GM21390 (cell line): Measurements from ENCODE around the gene AMOTL1.

Experiments used
- ATAC-seq: cut with Tn5 transposase; IDR thresholded peaks from one replicate; pipeline ENCODE4 v1.9.1; 2021; ENCODE audit not compliant: unreplicated experiment

The AMOTL1 gene

DNA sequence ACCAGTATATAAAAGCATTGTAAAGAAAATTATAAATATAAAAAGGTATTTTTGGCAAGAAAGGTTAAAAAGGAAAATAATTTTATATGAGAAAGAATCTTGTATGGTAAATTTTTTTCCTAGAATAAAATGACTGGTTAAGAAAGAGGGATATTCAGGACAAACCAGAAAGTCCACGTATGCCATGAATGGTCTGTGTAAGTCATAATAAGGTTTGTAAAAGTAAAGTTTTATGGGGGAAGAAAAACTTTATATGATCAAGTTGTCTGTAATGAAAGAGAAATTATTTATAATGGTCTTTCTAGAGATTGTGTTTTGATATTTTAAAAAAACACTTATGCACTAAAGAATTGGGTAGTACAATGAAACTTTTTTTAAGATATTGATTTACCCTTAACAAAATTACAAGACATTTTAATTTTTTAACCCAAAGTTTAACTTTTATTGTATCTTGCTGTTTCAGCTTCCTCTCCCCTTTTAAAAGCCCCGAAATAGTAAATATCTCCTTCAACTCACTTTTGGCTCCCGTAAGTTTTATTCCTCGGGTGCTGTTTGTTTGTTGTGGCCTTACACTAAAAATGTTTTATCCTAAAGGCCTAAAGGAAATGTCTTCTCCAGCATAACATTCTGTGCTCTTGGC lies 47.7 kb downstream of the AMOTL1 start:
- ATAC-seq: no peak

DNA sequence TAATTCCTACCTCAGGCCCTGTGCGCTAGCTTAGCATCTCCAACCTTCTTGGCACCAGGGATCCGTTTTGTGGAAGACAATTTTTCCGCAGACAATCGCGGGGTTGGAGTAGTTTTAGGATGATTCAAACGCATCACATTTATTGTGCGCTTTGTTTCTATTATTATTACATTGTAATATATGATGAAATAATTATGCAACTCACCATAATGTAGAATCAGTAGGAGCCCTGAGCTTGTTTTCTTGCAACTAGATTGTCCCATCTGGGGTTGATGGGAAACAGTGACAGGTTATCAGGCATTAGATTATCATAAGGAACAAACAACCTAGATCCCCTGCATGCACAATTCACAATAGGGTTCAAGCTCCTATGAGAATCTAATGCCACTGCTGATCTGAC lies 52.3 kb downstream of the AMOTL1 start:
- ATAC-seq: no peak

DNA sequence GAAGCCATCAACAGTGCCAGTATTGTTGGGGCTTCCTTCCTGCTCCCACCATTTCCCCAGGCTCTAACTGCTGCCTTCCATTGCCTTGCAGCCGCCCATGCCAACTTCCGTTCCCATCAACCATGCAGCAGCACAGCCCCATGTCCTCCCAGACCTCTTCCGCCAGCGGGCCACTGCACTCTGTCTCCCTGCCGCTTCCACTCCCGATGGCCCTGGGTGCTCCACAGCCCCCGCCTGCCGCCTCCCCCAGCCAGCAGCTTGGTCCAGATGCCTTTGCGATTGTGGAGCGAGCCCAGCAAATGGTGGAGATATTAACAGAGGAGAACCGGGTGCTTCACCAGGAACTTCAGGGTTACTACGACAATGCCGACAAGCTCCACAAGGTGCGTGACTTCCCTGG lies 53.3 kb downstream of the AMOTL1 start:
- no peak for ATAC-seq

DNA sequence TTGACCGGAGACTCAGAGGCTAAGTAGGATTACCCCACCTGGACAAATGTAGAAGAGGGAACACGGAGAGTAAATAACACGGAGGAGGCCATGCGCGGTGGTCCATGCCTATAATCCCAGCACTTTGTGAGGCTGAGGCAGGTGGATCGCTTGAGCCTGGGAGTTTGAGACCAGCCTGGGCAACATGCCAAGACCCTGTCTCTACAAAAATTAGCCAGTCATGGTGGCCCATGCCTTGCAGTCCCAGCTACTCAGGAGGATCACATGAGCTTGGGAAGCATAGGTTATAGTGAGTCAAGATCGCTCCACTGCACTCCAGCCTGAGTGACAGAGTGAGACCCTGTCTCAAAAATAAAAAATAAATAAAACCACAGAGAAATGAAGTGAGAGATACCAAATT lies 53.9 kb downstream of the AMOTL1 start:
- ATAC-seq: no peak

DNA sequence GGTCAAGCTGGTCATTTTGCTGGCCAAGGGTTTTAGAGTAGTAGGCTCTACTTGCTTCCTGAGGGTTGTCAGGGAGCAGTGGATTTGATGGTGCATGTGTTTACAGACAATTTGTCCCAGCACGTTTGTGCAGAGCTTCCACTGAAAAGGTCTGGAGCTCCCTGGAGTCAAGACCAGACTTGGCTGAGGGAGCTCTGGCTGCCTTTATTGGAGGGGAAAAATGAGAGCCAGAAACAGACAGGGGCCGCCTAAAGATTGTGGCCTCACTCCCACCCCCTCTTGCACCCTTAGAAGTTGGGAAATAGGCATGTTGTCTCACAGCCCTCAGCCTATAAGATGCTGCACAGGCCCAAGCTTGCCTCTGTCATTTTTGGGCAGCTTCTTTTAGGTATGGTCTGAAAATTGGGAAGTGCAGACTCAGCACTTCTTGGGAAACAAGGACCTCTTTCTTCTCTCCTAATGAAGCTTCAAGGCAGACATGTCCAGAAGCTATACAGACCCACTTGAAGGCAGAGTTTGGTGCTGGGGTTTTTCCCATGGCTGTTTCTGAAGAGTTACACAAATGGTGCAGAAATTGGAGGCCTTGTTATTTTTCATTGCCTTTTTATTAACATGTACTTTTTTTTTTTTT lies 55.1 kb downstream of the AMOTL1 start:
- ATAC-seq: no peak

DNA sequence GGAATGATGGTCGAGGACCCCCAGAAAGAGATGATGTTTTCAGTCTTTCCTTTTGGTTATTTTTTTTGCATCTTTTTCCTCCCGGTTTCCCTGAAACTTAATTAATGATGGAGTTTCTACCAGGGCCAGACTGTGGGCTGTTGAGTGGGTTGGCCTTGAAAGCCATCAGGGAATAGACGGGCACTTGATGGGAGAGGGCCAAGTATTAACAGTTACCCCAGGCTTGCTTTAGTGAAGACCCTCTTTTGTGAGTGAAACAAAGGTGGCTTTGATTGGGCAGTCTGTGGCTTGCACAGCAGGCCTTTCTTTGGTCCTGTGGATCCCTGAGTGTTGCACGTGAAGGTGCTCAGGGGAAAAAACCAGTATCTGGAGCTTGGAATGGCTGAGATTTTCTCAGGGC lies 56.9 kb downstream of the AMOTL1 start:
- no peak for ATAC-seq

DNA sequence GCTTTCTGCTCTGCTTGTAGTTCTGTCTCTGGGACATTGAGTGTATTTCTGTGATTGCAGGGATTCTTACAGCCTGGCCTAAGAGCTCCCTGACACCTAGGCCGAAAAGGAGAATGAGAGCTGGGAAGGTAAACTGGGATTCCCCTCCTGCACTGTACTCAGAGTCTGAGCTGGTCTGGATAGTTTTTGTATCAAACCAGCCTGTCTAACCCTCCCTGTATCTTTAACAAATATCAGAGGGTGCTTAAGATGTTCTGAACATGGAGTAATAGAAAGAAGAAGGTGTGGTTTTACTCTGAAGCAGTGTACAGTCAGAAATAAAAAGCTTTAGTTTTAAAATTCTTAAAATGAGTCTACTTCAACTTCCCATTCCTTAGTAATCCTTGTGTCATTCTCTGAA lies 57.3 kb downstream of the AMOTL1 start:
- no peak for ATAC-seq

DNA sequence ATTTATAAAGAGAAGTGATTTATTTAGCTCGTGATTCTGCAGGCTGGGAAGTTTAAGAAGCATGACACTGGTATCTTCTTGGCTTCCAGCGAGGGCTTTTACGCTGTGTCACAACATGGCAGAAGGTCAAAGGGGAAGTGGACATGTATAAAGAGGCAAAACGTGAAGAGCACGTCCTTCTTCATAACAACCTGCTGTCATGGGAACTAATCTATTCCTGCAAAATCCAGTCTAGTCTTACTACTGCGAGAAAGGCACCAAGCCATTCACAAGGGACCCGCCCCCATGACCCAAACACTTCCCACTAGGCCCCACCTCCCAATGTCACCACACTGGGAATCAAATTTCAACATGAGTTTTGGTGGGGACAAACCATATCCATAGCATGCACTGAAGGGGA lies 58.3 kb downstream of the AMOTL1 start:
- no peak for ATAC-seq

DNA sequence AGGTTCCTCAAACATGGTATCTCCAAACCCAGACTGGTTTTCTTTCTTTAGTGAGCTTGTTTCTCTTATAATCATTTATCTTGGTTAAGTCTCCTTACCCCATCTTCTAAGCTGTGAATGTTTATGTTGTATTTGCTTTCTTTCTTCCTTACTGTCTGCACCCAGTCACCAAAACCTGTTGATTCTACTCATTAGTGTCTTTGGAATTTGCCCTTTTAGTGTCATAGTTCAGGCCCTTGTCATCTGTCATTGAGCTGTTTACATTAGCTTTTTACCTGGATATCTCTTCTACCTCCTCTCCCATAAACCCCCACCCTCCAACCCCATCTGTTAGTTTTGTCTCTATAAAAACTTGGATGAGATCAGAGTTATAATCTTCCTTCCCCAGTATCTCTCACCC lies 59.9 kb downstream of the AMOTL1 start:
- ATAC-seq: no peak

DNA sequence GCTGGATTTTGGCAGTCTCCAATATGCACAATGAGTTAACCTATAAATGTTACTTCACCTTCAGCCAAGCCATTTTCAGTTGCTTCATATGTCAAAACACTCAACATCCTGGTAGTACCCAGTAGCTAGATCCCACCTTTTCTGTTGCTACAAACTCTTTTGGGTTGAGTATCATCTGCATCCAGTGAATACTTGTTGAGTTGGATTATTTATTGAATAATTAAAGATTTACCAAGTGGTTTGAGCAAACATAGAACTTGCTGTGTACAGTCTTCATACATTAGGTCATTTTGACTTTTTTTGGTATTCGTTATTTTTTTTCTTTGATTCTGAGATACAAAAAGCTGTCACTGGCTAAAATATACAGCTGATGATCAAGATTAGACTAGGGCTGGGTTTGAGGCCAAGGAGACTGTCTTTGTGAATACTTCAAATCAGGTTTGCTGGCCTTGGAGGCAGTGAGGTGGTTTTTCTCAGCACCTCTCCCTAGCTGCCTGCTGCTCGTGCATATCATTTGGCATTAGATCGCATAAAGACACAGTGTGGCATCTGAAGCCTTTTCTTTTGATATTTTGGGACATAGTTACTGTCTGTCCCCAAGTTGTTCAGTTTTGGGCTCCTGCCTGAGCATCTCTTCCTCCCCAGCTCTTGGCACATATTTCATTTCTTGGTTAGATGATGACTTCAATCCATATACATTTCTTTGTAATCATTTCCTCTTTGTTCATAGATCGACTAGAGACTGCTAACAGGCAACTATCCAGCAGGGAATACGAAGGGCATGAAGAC lies 62.8 kb downstream of the AMOTL1 start:
- no peak for ATAC-seq

DNA sequence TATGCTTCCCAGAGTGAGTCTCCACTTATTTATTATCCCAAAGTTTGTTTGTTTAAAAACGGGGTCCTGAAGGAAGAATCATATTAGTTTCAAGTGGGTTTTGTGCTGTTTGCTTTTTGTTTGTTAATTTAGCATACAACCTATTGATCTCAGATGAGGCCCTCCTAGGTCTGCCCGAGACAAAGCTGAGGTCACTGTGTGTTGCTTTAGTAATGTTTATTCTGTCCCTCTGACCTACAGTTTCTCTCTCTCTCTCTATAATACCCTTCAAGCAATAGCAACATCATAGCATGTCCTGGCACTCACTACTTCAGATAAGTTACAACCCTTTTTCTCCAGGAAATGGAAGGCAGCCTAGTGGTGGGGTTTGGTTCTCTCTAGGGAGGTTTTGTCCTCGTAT lies 63.4 kb downstream of the AMOTL1 start:
- ATAC-seq: no peak

DNA sequence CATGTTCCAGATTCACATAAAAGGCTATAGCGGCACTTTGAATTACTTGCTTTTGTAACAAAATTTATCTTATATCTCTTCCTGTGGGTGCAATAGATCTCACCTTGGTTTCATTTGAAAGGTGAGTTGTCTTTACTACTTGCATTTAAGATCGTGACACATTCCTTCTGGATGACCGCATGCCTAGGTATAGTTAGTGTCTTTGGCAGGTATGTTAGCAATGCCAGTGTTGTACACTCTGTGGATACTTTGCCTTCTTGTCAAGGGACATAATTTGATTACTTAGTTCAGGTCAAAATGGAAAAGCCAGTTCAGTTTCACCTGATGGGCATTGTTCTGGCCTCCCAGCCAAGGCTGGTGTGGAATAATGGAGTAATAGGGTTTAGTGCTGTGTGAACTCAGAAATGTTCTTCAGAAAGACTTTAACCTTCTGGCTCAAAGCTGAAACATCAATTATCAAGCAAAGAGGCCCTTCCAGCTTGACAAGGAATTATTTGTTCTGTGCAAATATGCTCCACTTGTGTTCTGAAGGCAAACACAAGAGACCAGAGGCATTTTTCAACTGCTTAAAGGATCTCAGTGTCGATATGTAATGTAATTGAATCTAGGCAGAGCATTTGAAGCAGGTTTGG lies 64.6 kb downstream of the AMOTL1 start:
- ATAC-seq: no peak

DNA sequence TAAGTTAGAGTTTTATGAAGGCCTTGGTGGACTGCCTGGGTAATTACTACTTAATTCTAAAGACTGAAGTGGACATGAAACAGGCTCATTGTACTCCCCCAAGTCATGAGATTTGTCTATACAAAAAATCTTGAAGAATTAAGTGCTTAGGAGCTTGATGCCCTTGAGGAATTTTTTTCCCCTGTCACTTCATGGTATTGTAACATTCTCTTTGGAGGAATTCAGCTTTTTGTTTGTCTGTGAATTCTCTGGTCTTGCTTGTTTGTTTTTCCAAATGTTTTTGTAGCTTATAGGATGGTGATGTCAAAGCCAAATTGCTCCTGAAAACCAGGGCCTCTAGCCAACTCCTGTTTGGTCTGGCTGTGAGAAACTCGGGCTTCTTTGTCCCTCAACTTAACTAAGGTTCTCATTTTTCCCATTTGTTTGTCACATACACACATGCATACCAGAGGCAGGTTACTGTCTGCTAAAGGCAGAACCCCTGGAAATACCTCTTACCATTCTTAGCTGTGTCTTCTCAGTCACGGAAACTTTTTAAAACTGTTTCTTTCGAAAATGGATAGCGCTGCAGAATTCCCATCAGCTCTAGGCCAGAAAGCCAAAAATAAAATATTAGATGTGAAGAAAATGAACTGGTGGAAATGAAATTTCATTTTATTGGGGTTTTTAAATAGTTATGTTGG lies 66.9 kb downstream of the AMOTL1 start:
- no peak for ATAC-seq

DNA sequence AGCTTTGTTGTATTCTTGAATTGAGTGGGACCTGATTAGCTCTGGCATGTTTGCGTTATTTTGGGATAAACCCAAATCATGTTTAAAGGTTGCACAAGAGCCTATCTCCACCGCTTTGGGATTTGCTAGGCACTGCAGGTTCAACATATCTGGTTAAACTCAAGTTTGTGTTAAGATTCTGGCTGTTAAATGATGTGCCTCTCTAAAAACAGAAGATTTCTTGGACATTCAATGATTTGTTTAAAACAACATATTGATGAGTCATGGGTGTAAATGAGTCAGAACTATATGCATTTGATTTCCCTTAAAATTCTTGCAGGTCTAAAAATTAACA lies 67.4 kb downstream of the AMOTL1 start:
- no peak for ATAC-seq

DNA sequence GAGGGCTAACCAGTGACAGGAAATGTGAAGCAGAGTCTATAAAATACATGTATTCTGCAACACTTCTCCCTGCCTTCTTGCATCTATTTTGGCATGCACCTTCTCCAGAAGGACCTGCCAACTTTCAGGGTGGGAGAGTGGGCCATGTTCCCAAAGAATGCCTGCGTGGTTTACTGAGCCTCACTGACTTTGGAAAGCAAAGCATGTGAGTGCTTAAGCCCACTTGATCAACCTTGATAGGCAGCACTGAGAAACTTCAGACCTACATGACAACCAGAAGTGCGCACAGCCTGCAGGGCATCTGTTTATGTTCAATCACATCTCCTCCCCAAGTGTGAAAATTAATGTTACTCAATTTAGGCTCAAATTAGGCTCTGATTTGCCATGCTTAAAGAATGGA lies 69.2 kb downstream of the AMOTL1 start:
- no peak for ATAC-seq

DNA sequence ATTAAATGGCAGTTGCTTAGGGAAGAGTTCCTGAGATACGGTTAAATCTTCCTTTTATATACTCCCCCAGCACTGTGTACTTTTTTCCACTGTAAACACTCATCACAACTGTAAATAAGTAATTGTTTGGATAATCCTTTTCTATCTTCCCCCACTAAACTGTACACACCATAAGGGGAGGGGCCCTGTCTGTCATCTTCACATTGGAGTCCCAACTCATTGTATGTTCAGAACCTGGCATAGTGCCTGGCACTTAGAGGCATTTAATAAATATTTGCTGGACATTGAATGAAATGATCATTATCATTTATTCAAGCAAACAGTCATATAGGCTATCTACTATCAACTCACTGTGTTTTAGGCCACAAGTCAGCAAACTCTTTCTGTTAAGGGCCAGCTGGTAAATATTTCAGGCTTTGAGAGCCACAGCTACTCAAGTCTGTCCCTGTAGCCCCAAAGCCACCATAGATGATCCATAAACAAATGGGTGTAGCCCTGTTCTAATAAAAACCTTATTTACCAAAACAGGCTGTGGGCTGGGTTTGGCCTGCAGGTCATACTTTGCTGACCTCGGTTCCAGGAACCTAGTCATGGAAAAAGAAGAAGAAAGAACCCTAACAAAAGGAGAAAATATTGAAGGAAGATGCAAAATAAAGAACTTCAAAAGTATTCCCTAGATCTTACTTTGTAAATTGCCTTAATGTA lies 70.0 kb downstream of the AMOTL1 start:
- no peak for ATAC-seq

DNA sequence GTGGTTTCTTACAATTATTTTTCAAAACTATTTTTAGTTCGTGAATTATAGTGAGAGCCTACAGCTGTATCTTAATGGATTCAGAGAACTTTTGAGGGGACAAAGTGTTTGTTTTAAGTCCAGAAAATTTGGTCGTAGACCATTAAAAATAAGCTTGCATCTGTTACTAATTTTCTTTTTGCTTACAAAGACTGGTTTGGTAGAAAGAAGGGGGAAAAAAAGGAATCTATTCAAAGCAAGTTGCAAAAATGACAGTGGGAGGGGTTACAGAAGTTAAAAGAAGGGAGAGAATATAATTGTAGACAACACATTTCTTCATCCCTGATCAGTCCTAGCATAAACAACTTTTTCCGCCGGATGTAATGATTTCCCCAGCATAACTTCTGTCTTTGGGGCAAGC lies 72.1 kb downstream of the AMOTL1 start:
- no peak for ATAC-seq

DNA sequence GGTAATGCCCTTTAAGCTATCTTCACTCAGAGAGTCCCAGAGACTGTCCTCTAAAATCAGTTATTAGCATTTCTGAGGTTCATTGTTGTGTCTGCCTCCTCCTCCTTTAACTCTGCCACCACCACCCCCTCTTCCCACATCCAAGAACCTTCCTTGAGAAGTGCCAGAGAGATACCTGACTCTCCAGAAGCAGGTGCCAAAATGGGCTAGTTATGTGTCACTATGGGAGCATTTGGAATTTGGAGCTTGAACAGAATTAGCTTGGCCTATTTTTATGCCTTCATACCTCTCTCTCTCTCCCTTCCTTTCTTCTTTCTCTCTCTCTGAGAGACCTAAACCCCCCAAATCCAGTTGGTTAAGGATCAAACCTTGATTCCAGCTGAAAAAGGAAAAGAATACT lies 75.9 kb downstream of the AMOTL1 start:
- ATAC-seq: no peak

DNA sequence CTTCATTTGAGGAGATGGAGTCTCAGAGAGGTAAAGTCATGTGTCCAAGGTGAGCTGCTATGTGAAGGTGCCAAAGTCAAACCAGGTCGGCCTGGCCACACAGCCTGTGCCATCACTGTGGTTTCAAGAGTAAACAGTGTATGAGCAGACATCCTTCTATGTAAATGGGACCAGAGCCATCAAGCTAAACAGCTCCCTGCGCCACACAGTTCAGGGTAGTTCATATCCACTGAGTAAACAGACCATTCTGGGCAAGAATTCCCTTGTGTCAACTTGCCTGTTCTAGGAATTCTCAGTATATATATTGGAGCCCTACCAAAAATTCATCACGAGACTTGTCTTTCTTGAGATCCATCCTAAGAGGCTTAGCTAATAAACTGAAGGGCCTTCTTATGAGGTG lies 77.5 kb downstream of the AMOTL1 start:
- ATAC-seq: no peak

DNA sequence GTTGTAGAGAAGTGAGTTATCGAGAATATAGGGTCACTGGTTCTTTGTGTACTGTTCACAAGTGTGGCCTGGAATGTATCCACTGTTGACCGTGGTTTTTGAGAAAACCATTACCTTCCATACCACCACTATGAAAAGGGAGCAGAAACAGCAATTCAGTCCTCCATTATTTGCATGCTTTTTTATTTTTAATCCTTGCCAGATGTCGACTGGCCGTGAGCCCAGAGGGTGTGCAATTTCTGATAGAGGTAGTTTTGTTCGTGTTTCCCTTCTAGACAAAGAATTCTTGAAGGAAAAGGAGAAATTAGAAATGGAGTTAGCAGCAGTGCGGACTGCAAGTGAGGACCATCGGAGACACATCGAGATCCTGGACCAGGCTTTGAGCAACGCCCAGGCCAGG lies 81.7 kb downstream of the AMOTL1 start:
- no peak for ATAC-seq
